AG09319 (cell line): ENCODE results near the gene PRR19.
A peak's percentile ranks its signal among the peaks of the same experiment; 100 is the strongest.
"Not testable (repeated sequence)": the region's sequence is repeated elsewhere in the genome, so short reads cannot be mapped to it uniquely, and the experiment has no call there.

Source experiments
- DNase-seq: peaks from one replicate; pipeline ENCODE4 v3.0.0-alpha.2; 2010; ENCODE audit warnings: low read depth; ENCODE audit errors: extremely low read depth
- CTCF ChIP-seq: IDR thresholded peaks from 2 replicates; pipeline ENCODE4 v1.5.1; 2011; ENCODE audit warnings: low read depth, mild to moderate bottlenecking, inconsistent platforms, low read length, moderate library complexity

Gene PRR19

GRCh38 chr19:42325308-42325895, 23.5 kb downstream of the PRR19 start, which contains the start of gene MEGF8:
MEGF8 (plus strand) TSS chr19:42325635; CDS start chr19:42326244, 609 bp downstream.
- peak; percentile 97 for DNase-seq

GRCh38 chr19:42325896-42326771, 24.2 kb downstream of the PRR19 start:
- TF ChIP-seq CTCF, result no peak; the same call in 1 of the 2 replicates
- DNase-seq, result no peak

More at GRCh38 chr19:42325308-42325895, 23.5 kb downstream of the PRR19 start, which contains the start of gene MEGF8:
- TF ChIP-seq CTCF, result peak; percentile 96

- DNase-seq, result no peak
- no peak for TF ChIP-seq CTCF
These were observed 25.0 kb downstream of the PRR19 start for GRCh38 chr19:42326969-42327368.

- no peak for DNase-seq
- TF ChIP-seq CTCF, result no peak
These were observed 25.4 kb downstream of the PRR19 start for GRCh38 chr19:42327381-42327780.

- no peak for TF ChIP-seq CTCF
These were observed 26.2 kb downstream of the PRR19 start for GRCh38 chr19:42328106-42328505.

GRCh38 chr19:42328854-42329253, 26.9 kb downstream of the PRR19 start:
- no peak for TF ChIP-seq CTCF
- no peak for DNase-seq

More at GRCh38 chr19:42328106-42328505, 26.2 kb downstream of the PRR19 start:
- no peak for DNase-seq

- no peak for TF ChIP-seq CTCF
- peak; percentile 27 for DNase-seq
These were observed 28.3 kb downstream of the PRR19 start for GRCh38 chr19:42330241-42330711.

- not testable (repeated sequence) for DNase-seq
These were observed 29.4 kb downstream of the PRR19 start for GRCh38 chr19:42331333-42331732.
